ENCODE results near the gene P2RX5.

DNA sequence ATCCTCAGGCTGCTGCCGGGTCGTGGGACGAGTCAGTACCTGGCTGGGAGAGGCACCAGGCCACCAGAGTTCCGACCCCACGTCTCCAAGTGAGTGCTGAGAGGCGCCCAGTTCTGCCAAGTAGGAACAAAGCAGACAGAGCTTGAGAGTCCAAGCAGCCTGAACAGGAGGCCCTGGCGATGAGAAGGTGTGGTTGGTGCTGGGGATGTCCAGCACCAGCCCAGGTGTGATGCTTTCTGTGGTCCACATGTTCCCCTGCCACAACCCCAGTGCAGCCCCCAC, 38.4 kb downstream of the P2RX5 start:
- TF ChIP-seq, protein P1, sequence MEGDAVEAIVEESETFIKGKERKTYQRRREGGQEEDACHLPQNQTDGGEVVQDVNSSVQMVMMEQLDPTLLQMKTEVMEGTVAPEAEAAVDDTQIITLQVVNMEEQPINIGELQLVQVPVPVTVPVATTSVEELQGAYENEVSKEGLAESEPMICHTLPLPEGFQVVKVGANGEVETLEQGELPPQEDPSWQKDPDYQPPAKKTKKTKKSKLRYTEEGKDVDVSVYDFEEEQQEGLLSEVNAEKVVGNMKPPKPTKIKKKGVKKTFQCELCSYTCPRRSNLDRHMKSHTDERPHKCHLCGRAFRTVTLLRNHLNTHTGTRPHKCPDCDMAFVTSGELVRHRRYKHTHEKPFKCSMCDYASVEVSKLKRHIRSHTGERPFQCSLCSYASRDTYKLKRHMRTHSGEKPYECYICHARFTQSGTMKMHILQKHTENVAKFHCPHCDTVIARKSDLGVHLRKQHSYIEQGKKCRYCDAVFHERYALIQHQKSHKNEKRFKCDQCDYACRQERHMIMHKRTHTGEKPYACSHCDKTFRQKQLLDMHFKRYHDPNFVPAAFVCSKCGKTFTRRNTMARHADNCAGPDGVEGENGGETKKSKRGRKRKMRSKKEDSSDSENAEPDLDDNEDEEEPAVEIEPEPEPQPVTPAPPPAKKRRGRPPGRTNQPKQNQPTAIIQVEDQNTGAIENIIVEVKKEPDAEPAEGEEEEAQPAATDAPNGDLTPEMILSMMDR (IDR thresholded peaks at IDR 0.05), result no peak
- no peak for TF ChIP-seq EP300 (IDR thresholded peaks at IDR 0.05)
